CD4-positive, alpha-beta T cell treated with Interleukin-17A for 4 hours (primary cell): ENCODE measurements around the gene TUBA1C.
"Not testable (repeated sequence)": the region's sequence is repeated elsewhere in the genome, so short reads cannot be mapped to it uniquely, and the experiment has no call there.

Source experiments
- DNase-seq: peaks from one replicate; pipeline ENCODE4 v3.0.0-alpha.2; 2020; ENCODE audit warnings: mixed read lengths

TUBA1C gene

GRCh38 chr12:49283541-49284429 lies 18.9 kb downstream of the TUBA1C start:
- no peak for DNase-seq

GRCh38 chr12:49284672-49285071 lies 19.8 kb downstream of the TUBA1C start:
- no peak for DNase-seq

GRCh38 chr12:49287876-49288275 lies 23.0 kb downstream of the TUBA1C start:
- DNase-seq: no peak

- DNase-seq: peak; percentile 76
These were observed 23.6 kb downstream of the TUBA1C start for GRCh38 chr12:49288412-49288853.

- DNase-seq: no peak
These were observed 24.2 kb downstream of the TUBA1C start for GRCh38 chr12:49288922-49289555.

GRCh38 chr12:49292729-49293055 lies 27.8 kb downstream of the TUBA1C start:
- no peak for DNase-seq

GRCh38 chr12:49293056-49293956 lies 28.4 kb downstream of the TUBA1C start:
- no peak for DNase-seq

- no peak for DNase-seq
These were observed 29.4 kb downstream of the TUBA1C start for GRCh38 chr12:49294086-49294803.

- DNase-seq: no peak
These were observed 29.9 kb downstream of the TUBA1C start for GRCh38 chr12:49294804-49295081.

GRCh38 chr12:49295082-49295936 lies 30.4 kb downstream of the TUBA1C start, which contains the start of gene PRPH:
Gene PRPH (plus strand): TSS chr12:49295147. CDS start chr12:49295201, 54 bp downstream.
- DNase-seq: no peak

GRCh38 chr12:49296034-49296835 lies 31.4 kb downstream of the TUBA1C start:
- peak; percentile 76 for DNase-seq

- DNase-seq: peak; percentile 32
These were observed 32.2 kb downstream of the TUBA1C start for GRCh38 chr12:49296836-49297694.

- DNase-seq: no peak
These were observed 32.8 kb downstream of the TUBA1C start for GRCh38 chr12:49297695-49298060.

- DNase-seq: no peak
These were observed 33.3 kb downstream of the TUBA1C start for GRCh38 chr12:49298160-49298559.

- DNase-seq: no peak
These were observed 36.9 kb downstream of the TUBA1C start for GRCh38 chr12:49301760-49302159.

- DNase-seq: no peak
These were observed 39.3 kb downstream of the TUBA1C start for GRCh38 chr12:49304161-49304560.

- DNase-seq: no peak
These were observed 41.1 kb downstream of the TUBA1C start for GRCh38 chr12:49305762-49306510.

- no peak for DNase-seq
These were observed 44.5 kb downstream of the TUBA1C start for GRCh38 chr12:49309386-49309785.

- DNase-seq: not testable (repeated sequence)
These were observed 45.6 kb downstream of the TUBA1C start for GRCh38 chr12:49310451-49311000.
